ENCODE measurements around the gene IL3RA.
"Not testable (repeated sequence)": the region's sequence is repeated elsewhere in the genome, so short reads cannot be mapped to it uniquely, and the experiment has no call there.

Gene IL3RA

GRCh38 chrX:1316527-1316926 is 20.1 kb upstream of the IL3RA start:
- DNase-seq: peak; percentile 31
- no peaks in the 10 kb centered on the region for H3K9me3 Mint-ChIP-seq
- peak; percentile 75 for ATAC-seq
- H3K4me1 Mint-ChIP-seq: peaks cover 15% of the 10 kb centered on the region
- H3K27me3 Mint-ChIP-seq: peaks cover 14% of the 10 kb centered on the region
- no peak overlapping the region for H3K4me3 Mint-ChIP-seq
- no peaks in the 10 kb centered on the region for H3K36me3 Mint-ChIP-seq (ENCODE audit: low read depth)
- H3K27ac Mint-ChIP-seq: no peak overlapping the region

- no peak for DNase-seq
- H3K4me1 Mint-ChIP-seq: peaks cover 25% of the 10 kb centered on the region
- H3K27ac Mint-ChIP-seq: no peak overlapping the region
- H3K27me3 Mint-ChIP-seq: peaks cover 21% of the 10 kb centered on the region
- ATAC-seq: no peak
- no peak overlapping the region for H3K4me3 Mint-ChIP-seq
- H3K9me3 Mint-ChIP-seq: no peaks in the 10 kb centered on the region
- H3K36me3 Mint-ChIP-seq (ENCODE audit: low read depth): no peaks in the 10 kb centered on the region
These were observed 14.9 kb upstream of the IL3RA start for GRCh38 chrX:1321674-1322073.

DNA sequence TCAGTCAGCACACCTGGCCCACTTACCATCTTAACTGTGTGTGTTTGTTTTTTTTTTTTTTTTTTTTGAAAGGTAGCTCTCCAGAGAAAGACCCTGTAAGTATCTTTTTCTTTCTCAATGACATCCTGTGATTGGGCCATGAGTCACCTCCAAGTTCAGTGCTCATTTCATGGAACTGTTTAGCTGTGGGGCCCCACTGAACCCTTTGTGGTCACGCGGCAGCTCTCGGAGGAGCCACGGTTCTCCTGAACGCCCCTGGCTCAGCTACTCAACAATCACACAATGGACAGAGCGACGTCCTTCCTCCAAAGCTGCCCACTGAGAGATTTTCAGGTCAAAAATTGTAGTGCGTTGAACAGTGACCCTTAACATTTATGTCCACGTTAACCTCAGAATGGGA is 14.2 kb upstream of the IL3RA start:
- Mint-ChIP-seq H3K9me3 (no peaks in the 10 kb centered on the region), H3K4me3 (peak overlapping the region; percentile 49), H3K36me3 (ENCODE audit: low read depth) (no peaks in the 10 kb centered on the region), H3K4me1 (peaks cover 22% of the 10 kb centered on the region), H3K27me3 (peaks cover 19% of the 10 kb centered on the region), H3K27ac (peak overlapping the region; percentile 73)
- DNase-seq (peak; percentile 57), ATAC-seq (peak; percentile 78)

DNA sequence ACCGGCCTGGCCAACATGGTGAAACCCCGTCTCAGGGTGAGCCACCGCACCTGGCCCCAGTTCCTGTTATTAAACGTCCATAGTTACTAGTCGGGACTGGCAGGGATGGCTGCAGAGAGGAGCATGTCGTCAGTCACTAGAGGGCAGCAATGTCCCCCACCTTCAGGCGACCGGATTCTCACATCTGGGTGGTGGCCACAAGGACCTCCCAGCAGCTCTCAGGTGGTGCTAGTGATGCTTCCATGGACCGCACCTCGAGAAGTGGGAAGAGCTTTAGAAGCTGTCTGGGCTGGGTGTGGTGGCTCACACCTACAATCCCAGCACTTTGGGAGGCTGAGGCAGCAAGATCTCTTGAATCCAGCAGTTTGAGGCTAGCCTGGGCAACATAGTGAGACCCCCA is 13.3 kb upstream of the IL3RA start:
- peaks cover 22% of the 10 kb centered on the region for H3K4me1 Mint-ChIP-seq
- no peak overlapping the region for H3K27ac Mint-ChIP-seq
- no peak overlapping the region for H3K4me3 Mint-ChIP-seq
- ATAC-seq (peak; percentile 85), DNase-seq (peak; percentile 68)
- H3K36me3 Mint-ChIP-seq (ENCODE audit: low read depth): no peaks in the 10 kb centered on the region
- peaks cover 16% of the 10 kb centered on the region for H3K27me3 Mint-ChIP-seq
- H3K9me3 Mint-ChIP-seq: no peaks in the 10 kb centered on the region

- Mint-ChIP-seq H3K4me1 (peaks cover 18% of the 10 kb centered on the region), H3K27ac (no peak overlapping the region), H3K9me3 (no peaks in the 10 kb centered on the region), H3K4me3 (no peak overlapping the region), H3K27me3 (peaks cover 10% of the 10 kb centered on the region), H3K36me3 (ENCODE audit: low read depth) (no peaks in the 10 kb centered on the region)
- DNase-seq (no peak), ATAC-seq (no peak)
These were observed 11.0 kb upstream of the IL3RA start for GRCh38 chrX:1325515-1326116.

DNA sequence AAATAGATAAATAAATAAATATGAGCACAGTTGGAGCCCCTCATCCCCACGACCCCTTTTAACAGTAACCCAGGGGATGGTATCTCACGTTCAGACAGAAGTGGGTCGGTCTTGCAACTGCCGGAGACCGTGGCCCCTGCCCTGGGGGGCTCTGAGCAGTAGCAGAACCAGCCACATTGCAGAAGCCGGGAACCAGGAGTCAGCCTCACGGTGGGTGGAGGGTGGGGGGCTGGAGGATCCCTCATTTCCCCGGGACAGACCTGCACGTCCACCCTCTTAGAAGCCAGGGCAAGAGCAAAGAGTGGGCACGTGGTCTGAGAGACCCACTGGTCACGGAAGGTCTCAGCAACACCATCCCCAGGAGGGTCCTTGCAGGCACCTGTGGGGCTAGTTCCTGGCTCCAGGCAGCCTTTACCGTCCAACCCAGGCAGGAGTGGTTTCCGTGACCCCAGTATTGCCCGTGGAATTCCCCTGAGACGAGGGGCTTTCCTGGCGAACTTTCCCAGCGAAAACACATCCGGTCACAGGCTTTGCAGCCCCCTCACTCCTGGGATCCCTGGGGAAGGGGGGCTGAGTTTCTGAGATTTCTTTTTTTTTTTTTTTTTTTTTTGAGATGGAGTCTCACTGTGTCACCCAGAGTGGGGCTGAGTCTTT is 8.8 kb upstream of the IL3RA start:
- H3K27me3 Mint-ChIP-seq: peaks cover 9% of the 10 kb centered on the region
- H3K27ac Mint-ChIP-seq: no peak overlapping the region
- ATAC-seq (no peak), DNase-seq (no peak)
- no peaks in the 10 kb centered on the region for H3K9me3 Mint-ChIP-seq
- peaks cover 10% of the 10 kb centered on the region for H3K4me1 Mint-ChIP-seq
- no peak overlapping the region for H3K4me3 Mint-ChIP-seq
- H3K36me3 Mint-ChIP-seq (ENCODE audit: low read depth): no peaks in the 10 kb centered on the region

DNA sequence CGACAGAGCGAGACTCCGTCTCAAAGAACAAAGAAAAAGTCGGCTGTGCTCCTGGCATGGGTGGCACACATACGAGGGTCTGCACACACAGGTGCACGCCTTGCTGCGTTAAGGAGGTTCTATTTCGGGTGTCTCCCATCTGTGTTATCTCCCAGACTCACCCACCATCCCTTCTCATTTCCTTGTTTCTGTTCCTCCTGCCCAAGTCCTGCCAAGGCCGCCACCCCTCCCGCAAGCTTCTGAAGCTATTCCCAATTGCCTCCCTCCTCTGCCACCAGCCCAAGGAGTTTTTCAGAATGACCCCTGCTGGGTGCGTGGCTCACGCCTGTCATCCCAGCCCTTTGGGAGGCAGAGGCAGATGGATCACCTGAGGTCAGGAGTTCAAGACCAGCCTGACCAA is 6.0 kb upstream of the IL3RA start:
- Mint-ChIP-seq H3K27ac (no peak overlapping the region), H3K4me1 (peaks cover 5% of the 10 kb centered on the region), H3K4me3 (no peak overlapping the region), H3K36me3 (ENCODE audit: low read depth) (no peaks in the 10 kb centered on the region), H3K9me3 (no peaks in the 10 kb centered on the region), H3K27me3 (peaks cover 6% of the 10 kb centered on the region)
- DNase-seq: no peak
- no peak for ATAC-seq

DNA sequence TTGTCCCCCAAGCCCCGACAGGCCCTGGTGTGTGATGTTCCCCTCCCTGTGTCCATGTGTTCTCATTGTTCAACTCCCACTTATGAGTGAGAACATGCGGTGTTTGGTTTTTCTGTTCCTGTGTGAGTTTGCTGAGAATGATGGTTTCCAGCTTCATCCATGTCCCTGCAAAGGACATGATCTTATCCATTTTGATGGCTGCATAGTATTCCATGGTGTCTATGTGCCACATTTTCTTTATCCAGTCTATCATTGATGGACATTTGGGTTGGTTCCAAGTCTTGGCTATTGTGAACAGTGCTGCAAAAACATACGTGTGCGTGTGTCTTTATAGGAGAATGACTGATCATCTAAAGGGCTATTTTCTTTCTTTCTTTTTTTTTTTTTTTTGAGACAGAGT is 4.2 kb upstream of the IL3RA start:
- H3K36me3 Mint-ChIP-seq (ENCODE audit: low read depth); H3K27ac Mint-ChIP-seq; H3K4me3 Mint-ChIP-seq; DNase-seq; H3K9me3 Mint-ChIP-seq; ATAC-seq: not testable (repeated sequence)
- peaks cover 15% of the 10 kb centered on the region for H3K27me3 Mint-ChIP-seq
- peaks cover 15% of the 10 kb centered on the region for H3K4me1 Mint-ChIP-seq

DNA sequence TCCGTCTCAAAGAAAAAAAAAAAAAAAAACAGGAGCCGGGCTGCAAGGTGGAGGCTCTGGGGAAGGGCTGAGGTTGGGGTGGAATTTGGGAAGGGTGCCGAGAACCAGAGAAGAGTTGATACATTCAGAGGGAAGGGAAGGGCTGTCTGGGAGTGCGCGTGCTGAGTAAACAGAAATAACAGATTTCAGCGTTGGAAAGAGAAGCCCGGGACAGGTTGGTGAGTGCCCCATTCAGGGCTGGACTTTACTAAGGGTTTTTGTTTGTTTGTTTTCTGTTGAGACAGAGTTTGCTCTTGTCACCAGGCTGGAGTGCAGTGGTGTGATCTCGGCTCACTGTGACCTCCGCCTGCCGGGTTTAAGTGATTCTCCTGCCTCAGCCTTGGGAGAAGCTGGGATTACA is 1.7 kb upstream of the IL3RA start:
- Mint-ChIP-seq H3K4me1 (peaks cover 13% of the 10 kb centered on the region), H3K9me3 (peaks cover 6% of the 10 kb centered on the region), H3K27ac (no peak overlapping the region), H3K36me3 (ENCODE audit: low read depth) (no peaks in the 10 kb centered on the region), H3K4me3 (no peak overlapping the region), H3K27me3 (peaks cover 14% of the 10 kb centered on the region)
- DNase-seq: no peak
- ATAC-seq: no peak

DNA sequence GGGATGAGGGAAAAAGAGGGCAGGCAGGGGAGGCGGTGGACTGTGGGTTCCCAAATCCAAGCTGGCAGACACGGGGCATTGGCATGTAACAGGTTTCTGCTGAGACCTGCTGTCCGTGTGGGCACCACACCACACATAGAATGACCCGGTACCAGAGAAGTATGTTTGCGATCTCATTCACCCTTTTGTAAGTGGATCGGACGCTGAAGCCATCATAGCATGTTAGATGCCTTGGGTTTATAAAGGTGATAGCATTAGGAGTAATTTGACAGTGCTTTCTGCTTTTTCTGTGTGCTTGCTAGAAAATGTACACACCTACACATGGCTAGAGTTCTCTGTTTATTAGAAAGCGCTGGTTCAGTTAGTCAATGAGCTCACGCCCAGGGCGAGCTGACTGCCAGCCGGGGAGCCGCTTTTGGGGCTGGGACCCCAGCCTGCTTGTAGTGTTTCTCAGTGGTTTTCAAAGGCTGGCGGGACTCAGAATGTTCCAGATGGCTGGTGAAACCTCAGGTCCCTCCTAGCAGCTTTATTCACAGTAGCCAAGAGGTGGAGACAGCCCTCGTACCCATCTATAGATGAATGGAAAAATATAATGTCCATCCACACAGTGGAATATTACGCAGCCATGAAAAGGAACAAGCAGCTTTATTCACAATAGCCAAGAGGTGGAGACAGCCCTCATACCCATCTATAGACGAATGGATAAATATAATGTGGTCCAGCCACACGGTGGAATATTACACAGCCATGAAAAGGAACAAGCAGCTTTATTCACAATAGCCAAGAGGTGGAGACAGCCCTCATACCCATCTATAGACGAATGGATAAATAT is 579 bp downstream of the IL3RA start:
- ATAC-seq (peak; percentile 33), DNase-seq (no peak)
- Mint-ChIP-seq H3K9me3 (peaks cover 6% of the 10 kb centered on the region), H3K36me3 (ENCODE audit: low read depth) (peaks cover 6% of the 10 kb centered on the region), H3K27ac (no peak overlapping the region), H3K4me3 (peak overlapping the region; percentile 79), H3K4me1 (peaks cover 13% of the 10 kb centered on the region), H3K27me3 (peaks cover 14% of the 10 kb centered on the region)

DNA sequence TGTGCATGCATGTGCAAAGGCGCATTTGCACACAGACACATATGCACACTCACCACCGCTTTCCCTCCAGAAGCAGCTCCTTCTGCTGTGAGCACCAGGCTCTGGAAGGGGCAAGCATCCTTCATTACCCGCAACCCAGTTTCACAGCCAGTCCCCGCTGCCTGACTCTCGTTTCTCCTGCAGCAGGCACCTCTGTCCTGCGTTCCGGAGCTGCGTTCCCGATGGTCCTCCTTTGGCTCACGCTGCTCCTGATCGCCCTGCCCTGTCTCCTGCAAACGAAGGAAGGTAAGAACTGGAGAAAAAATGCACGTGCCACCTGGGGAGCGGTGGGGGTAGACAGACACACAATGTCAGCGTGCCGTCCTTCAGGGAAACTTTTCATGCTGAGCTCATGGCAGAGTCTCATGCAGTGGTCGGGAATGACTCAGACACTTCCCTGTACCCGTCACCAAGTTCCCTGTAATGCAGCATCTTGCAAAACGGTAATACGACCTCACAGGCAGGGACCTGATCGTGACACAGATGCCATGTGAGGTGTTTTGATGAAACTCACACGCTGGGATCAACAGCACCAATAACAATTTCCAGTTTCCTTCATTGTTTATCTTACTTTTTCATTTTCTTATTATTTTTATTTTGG is 5.1 kb downstream of the IL3RA start:
- Mint-ChIP-seq H3K4me3 (no peak overlapping the region), H3K4me1 (peaks cover 6% of the 10 kb centered on the region), H3K36me3 (ENCODE audit: low read depth) (peaks cover 6% of the 10 kb centered on the region), H3K9me3 (peaks cover 6% of the 10 kb centered on the region), H3K27ac (no peak overlapping the region), H3K27me3 (peaks cover 8% of the 10 kb centered on the region)
- no peak for DNase-seq
- ATAC-seq: no peak

DNA sequence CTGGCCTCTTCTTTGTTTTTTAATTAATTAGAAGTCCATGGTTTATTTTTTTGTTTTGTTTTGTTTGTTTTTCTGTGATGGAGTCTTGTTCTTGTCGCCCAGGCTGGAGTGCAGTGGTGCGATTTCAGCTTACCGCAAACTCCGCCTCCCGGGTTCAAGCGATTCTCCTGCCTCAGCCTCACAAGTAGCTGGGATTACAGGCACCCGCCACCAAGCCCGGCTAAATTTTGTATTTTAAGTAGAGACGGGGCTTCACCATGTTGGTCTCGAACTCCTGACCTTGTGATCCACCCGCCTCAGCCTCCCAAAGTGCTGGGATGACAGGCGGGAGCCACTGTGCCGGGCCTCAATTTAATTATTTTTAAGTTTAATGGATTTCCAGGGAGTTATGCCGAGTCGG is 13.0 kb downstream of the IL3RA start:
- ATAC-seq; H3K27me3 Mint-ChIP-seq; H3K4me3 Mint-ChIP-seq; H3K9me3 Mint-ChIP-seq; H3K36me3 Mint-ChIP-seq (ENCODE audit: low read depth); H3K27ac Mint-ChIP-seq; H3K4me1 Mint-ChIP-seq; DNase-seq: not testable (repeated sequence)

DNA sequence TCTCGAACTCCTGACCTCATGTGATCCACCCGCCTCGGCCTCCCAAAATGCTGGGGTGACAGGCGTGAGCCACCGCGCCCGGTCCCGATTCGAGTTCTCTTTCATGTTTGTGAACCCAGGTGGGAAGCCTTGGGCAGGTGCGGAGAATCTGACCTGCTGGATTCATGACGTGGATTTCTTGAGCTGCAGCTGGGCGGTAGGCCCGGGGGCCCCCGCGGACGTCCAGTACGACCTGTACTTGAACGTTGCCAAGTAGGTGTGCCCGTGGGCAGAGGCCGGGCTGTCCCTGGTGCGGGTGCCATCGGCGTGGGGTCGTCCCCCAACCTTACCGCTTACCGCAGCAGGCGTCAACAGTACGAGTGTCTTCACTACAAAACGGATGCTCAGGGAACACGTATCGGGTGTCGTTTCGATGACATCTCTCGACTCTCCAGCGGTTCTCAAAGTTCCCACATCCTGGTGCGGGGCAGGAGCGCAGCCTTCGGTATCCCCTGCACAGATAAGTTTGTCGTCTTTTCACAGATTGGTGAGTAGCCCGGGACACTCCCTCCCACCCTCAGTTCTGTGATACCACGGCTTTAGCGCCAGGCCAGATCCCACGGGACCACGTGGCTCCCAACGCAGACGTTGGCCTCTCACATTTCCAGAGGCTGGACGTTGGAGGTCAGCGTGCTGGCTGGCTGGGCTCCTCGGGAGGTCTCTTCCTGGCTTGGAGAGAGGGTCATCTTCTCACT is 15.6 kb downstream of the IL3RA start:
- DNase-seq (no peak), ATAC-seq (no peak)
- H3K27ac Mint-ChIP-seq: no peak overlapping the region
- no peaks in the 10 kb centered on the region for H3K36me3 Mint-ChIP-seq (ENCODE audit: low read depth)
- H3K4me3 Mint-ChIP-seq: no peak overlapping the region
- no peaks in the 10 kb centered on the region for H3K27me3 Mint-ChIP-seq
- H3K9me3 Mint-ChIP-seq: no peaks in the 10 kb centered on the region
- no peaks in the 10 kb centered on the region for H3K4me1 Mint-ChIP-seq

Measured in activated naive CD8-positive, alpha-beta T cell treated with anti-CD3 and anti-CD28 coated beads, Interleukin-2, amount 50 U/mL, for 24 hours (primary cell).